Stimulated activated CD4-positive, alpha-beta T cell treated with anti-CD3 and anti-CD28 coated beads, Interleukin-15, amount 100 ng/mL, for 24 hours (primary cell): ENCODE measurements around the gene FAIM.
"Not testable (repeated sequence)": the region's sequence is repeated elsewhere in the genome, so short reads cannot be mapped to it uniquely, and the experiment has no call there.

ENCODE experiments used
- DNase-seq: peaks from one replicate; pipeline ENCODE4 v3.0.0-alpha.2; 2020

Gene FAIM

GRCh38 chr3:138608322-138609135, at the start of gene FAIM:
Gene FAIM, plus strand, starts transcription at chr3:138608771. Its CDS starts 10,956 bp downstream, at chr3:138619727.
- DNase-seq = peak; percentile 71

- no peak for DNase-seq
Observed at GRCh38 chr3:138559134-138559533, 49.4 kb upstream of the FAIM start.

- no peak for DNase-seq
Observed at GRCh38 chr3:138560501-138560900, 48.1 kb upstream of the FAIM start.

GRCh38 chr3:138562902-138563301, 45.7 kb upstream of the FAIM start:
- DNase-seq = not testable (repeated sequence)

- DNase-seq = not testable (repeated sequence)
Observed at GRCh38 chr3:138566293-138566692, 42.3 kb upstream of the FAIM start.

- DNase-seq = no peak
Observed at GRCh38 chr3:138567403-138567802, 41.2 kb upstream of the FAIM start.

- no peak for DNase-seq
Observed at GRCh38 chr3:138569090-138569489, 39.5 kb upstream of the FAIM start.

GRCh38 chr3:138569624-138570023, 38.9 kb upstream of the FAIM start:
- DNase-seq = not testable (repeated sequence)

GRCh38 chr3:138573138-138573537, 35.4 kb upstream of the FAIM start:
- DNase-seq = no peak

- no peak for DNase-seq
Observed at GRCh38 chr3:138578141-138578540, 30.4 kb upstream of the FAIM start.

- no peak for DNase-seq
Observed at GRCh38 chr3:138578961-138579574, 29.5 kb upstream of the FAIM start.

- no peak for DNase-seq
Observed at GRCh38 chr3:138587374-138587773, 21.2 kb upstream of the FAIM start.

GRCh38 chr3:138588445-138588844, 20.1 kb upstream of the FAIM start:
- no peak for DNase-seq

GRCh38 chr3:138591392-138591791, 17.2 kb upstream of the FAIM start:
- DNase-seq = no peak

GRCh38 chr3:138593488-138594149, 15.0 kb upstream of the FAIM start:
- DNase-seq = peak; percentile 9

GRCh38 chr3:138594150-138594934, 14.2 kb upstream of the FAIM start, which contains the start of gene CEP70:
Gene CEP70, minus strand, starts transcription at chr3:138594260. Its CDS starts 21,333 bp downstream, at chr3:138572927.
- peak; percentile 91 for DNase-seq

- no peak for DNase-seq
Observed at GRCh38 chr3:138594935-138595610, 13.5 kb upstream of the FAIM start.

GRCh38 chr3:138597186-138597976, 11.2 kb upstream of the FAIM start:
- not testable (repeated sequence) for DNase-seq

- DNase-seq = no peak
Observed at GRCh38 chr3:138598534-138598933, 10.0 kb upstream of the FAIM start.

- no peak for DNase-seq
Observed at GRCh38 chr3:138600100-138600745, 8.3 kb upstream of the FAIM start.

- not testable (repeated sequence) for DNase-seq
Observed at GRCh38 chr3:138601661-138602060, 6.9 kb upstream of the FAIM start.
